Measurements from ENCODE around the gene EMILIN3.

EMILIN3 gene, protein sequence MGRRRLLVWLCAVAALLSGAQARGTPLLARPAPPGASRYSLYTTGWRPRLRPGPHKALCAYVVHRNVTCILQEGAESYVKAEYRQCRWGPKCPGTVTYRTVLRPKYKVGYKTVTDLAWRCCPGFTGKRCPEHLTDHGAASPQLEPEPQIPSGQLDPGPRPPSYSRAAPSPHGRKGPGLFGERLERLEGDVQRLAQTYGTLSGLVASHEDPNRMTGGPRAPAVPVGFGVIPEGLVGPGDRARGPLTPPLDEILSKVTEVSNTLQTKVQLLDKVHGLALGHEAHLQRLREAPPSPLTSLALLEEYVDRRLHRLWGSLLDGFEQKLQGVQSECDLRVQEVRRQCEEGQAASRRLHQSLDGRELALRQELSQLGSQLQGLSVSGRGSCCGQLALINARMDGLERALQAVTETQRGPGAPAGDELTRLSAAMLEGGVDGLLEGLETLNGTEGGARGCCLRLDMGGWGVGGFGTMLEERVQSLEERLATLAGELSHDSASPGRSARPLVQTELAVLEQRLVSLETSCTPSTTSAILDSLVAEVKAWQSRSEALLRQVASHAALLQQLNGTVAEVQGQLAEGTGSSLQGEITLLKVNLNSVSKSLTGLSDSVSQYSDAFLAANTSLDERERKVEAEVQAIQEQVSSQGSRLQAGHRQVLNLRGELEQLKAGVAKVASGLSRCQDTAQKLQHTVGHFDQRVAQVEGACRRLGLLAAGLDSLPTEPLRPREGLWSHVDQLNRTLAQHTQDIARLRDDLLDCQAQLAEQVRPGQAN

GRCh38 chr20:41366546-41367392, at the start of gene EMILIN3:
TSS of gene EMILIN3 (minus strand) at chr20:41366818. CDS start at chr20:41366634, 184 bp downstream.
- no peak for DNase-seq (ENCODE audit: low read depth in 2 of 2)

DNA sequence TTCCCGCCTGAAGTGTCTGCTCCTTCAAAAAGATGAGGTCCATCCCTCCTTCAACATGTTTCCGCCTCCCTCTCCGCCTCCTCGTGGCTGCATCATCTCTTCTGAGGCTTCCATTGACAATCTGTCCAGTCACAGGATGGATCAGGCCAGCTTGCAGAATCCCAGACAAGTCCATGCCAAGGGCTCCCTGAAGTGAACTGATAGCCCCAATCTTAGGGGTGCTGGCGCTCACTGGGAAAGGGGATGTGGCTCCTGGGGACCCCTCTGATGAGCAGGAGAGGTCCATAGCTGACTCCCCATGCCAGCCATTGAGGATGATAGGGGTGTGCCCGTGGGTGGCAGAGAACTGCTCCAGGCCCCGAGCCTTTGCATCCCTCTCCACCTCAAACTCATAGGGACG, 48.6 kb upstream of the EMILIN3 start:
- no peak for DNase-seq (ENCODE audit: low read depth in 2 of 2)

DNA sequence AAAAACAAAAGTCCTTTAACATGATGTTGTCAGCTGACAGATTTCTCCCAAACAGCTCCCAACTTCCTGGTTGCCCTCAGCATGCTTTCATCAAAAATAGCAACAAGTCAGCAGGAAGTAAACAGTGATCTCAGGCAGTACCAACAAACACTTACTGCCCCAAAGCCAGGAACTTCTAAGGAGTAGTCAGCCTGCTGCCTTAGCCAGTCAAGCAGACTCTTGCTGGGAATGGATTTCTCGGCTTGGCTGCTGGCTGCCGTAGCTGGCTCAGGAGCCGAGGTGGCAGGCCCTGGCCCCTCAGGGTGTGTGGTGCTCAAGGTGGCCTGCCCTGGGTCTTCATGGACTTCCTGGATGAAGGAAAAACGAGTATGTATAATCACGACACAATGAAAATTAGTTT, 46.6 kb upstream of the EMILIN3 start:
- no peak for DNase-seq (ENCODE audit: low read depth in 2 of 2)

DNA sequence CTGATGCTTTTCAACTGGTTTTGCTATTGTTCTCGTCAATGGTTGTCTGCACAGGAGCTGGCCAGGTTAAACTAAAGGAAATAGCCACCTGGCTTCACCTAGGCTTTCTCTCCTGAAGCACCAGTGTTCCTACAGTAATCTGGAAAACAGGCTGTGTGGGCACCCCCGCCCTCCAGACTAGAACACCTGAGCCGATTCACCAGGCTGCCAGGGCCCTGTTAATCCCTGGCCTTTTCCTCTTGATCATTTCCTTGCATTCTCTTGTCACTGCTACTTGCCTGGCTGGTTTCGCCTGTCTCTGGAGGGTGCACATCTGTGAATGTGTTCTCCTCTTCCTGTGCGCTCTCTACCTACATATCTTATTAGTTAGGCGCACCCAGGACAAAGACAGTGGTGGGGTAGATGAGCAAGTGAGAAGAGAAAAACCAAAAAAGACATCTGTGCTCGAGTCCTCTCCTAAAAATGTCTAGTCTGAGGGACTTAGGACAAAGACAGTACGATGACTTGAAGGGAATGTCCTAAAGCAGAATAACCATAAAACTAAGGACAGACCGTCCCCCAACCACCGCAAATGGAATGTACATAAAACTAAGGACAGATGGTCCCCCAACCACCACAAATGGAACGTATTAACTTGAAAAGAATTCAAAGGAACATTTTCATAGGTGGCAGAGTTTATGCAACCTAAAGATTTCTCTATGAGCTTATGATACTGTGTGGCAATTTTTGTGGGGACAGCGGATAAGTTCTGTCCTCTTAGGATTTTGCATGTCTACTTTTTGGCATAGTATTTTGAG, 45.9 kb upstream of the EMILIN3 start:
- no peak for DNase-seq (ENCODE audit: low read depth in 2 of 2)

DNA sequence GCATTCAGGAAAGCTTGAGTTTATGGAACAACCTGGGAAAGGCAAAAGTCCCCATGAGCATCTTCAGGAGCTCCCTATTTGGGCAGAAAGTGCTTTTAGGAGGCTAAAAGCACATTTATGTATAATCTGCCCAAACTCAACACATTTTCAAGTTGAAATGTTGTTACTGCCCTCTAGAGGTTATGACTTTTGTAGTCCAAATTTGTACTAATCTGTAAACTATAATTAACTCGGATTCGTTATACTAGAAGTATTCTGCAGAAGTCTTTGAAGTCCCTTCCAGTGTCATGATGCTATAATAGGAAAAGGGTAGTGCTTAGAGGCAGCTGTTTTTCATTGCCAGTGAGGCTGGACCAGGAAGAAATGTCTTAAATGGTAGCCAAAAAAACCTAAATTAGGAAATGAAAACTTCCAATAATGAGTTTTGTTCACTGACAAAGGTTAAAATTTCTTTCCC, 44.8 kb upstream of the EMILIN3 start:
- no peak for DNase-seq (ENCODE audit: low read depth in 2 of 2)

DNA sequence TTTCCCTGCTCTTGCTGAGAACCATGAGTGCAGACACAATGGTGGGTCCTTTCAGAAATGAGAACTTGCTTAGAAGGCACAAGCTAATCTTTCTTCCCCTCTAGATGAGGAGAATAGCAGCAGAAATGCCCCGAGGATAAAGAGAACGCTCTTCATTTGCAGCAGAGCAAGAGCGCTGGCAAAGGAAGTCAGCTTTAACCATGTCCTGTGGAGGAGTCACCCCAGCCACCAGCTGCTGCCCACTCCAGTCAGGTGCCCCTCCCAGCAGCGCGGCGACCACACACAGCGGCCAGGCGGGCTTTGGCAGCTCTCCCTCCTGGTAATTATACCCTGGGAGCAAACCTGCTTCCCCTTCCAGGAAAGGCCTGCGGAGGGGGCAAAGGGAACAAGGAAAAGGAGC, 42.4 kb upstream of the EMILIN3 start:
- no peak for DNase-seq (ENCODE audit: low read depth in 2 of 2)

DNA sequence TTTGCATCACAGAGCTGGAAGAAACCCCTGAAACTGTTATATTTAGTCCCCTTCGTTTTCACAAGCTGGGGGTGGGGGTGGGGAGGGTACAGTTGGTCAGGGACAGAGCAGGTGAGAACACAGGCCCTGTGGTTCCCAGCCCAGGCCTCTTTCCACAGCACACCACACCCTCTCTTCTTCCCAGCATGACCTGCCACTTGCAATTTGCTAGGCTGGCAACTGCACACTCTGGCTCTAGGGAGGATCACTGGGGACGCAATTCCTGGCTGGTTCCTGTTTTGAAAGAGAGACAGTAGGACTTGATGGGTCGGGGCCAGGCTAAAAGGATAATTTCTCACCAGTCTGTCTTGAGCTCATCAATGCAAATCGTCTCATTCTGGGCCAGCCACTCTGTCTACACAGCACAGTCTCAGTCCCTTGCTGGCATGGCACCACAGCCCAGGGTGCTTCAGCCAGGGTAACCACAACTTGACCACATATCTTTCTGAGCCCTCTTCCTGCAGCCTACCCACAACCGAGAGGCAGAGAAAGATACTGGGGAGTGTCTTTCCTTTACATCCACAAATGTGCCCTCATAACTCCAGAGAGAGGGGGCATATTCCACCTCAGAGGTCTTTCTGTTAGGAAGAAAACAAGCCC, 41.7 kb upstream of the EMILIN3 start:
- DNase-seq (ENCODE audit: low read depth in 2 of 2), result no peak

GRCh38 chr20:41407607-41408006, 41.0 kb upstream of the EMILIN3 start:
- no peak for DNase-seq (ENCODE audit: low read depth in 2 of 2)

DNA sequence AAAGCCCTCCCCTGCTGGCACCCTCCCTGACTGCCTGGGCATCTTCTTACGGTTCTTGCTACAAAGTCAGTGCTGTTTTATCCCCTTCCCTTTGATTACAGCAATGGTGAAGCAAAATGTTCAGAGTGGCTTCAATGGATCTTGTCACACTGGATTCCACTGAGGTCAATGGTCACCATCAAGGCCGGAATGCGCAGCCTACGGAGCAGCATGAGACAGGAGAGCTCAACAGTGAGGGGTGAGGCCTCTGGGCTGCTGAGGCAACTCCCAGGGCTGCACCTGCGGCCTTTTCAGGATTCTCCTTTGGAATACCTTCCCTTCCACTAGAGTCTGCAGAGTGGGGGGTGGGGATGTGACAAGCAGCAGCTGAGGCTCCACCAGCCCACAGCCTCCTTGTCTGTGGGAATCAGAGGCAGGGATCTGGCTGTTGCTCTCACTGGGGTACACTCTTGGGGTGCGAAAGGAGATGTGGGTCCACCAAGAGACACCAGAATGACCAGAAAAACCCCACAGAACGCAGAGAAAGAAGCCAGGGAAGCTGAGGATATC, 40.4 kb upstream of the EMILIN3 start:
- no peak for DNase-seq (ENCODE audit: low read depth in 2 of 2)

DNA sequence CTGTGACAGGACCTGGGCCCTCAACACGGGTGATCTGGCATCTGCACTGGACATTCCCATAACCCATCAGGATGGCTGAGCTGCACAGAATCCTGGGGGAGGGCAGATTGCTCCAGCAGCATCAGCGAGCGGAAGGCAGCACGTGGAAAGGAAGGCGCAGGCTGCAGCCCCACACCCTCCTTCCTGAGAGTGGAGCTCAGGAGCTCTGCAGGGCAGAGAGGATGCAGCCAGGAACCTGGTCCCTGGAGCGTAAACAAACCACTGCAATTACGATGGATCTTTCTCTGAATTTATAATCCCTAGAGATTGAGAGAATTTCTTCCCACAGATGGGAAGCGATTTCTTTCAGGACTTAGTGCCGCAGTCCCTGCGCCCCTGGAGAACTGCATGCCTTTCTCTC, 39.7 kb upstream of the EMILIN3 start:
- no peak for DNase-seq (ENCODE audit: low read depth in 2 of 2)

DNA sequence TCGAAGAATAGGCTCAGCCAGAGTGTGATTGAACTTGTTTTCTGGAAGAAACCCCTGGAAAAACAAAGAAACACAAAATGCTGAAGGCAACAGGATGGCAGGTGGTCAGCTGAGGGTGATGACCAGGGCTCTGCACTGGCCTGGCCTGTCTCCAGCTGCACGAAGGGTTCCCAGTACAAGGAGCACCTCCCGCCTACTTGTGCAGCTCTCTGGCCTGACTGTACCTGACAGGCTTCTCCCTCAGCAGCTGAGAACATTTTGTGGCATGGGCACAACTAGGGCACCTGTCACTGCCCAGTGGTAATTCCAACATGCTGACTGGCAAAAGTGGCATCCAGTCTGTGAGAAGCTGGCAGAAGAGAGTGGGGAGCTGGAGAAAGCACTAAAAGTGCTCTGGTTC, 38.8 kb upstream of the EMILIN3 start:
- no peak for DNase-seq (ENCODE audit: low read depth in 2 of 2)

DNA sequence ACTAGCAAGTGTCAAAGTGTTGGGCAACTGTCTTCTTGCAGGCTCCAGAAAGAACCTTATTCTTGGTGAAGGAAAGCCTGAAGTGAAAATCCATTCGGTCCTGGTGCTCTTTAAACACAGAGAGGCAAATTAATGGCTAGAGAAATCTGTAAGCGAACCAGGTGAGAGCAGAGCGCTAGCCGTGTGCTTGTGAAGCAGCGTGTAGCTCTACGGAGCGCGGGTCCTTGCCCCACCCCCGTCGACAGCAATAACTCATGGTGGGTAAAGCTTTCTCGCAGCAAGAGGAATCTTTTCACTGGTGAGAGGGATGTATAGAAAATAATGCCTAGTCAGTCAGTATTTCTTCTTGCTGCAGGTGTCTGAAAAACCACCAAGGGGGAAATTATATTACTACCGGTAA, 37.0 kb upstream of the EMILIN3 start:
- DNase-seq (ENCODE audit: low read depth in 2 of 2), result no peak

GRCh38 chr20:41398408-41398807, 31.8 kb upstream of the EMILIN3 start:
- no peak for DNase-seq (ENCODE audit: low read depth in 2 of 2)

- no peak for DNase-seq (ENCODE audit: low read depth in 2 of 2)
These were observed 29.3 kb upstream of the EMILIN3 start for GRCh38 chr20:41395667-41396664.

DNA sequence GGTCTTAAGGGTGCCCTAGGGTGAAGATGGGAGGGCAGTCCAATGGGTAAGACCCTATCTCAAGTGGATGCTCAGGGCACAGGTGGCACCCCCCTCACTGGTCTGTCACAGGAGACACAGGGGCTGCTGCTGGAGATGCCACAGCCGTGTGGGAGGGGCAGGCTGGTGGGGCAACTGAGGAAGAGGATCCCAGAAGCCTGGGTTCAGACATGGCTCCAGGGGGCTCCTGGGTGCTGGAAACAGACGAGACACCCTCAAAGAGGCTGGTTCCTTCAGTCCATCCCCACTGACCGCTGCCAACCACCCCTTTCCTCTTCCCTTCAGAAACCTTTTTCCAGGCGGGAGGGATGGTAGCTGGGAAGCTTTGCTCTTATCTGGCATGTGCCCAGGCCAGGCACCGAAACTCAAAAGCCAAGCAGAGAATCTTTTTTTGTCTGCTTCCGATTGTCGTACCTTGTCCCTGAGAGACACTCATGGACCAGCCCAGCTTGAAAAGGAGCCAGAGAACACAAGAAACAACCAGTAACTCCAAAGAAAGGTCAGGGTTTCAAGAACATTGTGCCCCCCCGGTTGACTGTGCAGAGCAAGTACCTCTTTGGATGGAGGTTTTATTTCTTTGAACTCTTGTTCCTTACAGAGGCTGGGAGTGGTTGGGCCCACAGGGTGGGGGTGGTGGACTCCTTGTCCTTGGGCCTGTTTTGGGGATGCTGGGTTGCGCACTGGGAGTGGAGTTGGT, 28.5 kb upstream of the EMILIN3 start:
- no peak for DNase-seq (ENCODE audit: low read depth in 2 of 2)

DNA sequence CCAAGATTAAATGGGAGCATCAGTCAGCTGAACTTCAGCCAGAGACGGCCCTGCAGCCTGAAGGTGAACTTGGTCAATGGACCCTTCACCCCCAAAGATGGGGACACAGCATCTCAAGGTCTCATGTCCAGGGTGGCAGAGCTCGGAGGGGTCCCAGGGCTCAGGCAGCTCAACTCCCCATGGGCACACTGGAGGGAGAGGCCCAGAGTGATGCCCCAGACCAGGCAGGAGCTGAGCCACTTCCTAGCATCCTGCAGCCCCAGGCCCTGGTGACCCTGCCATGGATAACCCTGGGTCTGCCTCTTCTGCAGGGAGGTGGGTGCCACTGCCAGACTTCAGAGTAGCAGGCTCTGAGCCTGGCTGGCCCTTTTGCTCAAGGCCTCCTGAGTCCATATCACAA, 27.5 kb upstream of the EMILIN3 start:
- DNase-seq (ENCODE audit: low read depth in 2 of 2), result no peak

DNA sequence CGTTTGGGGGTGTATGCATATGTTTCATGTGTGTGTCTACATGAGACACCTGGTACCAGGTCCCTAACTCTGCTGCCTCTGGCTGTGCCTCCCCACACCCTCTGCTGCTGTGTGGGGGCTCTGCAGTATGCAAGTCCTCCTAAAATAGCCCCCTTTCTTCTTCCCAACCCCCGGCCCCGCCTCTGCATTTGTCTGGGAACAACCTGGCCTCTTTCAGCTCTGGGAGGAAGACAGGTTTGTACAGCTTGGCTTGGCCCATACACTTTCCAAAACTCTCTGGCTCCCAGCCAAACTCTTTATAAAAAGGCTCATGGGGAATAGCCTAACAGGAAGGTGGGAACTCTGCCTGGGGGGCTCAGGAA, 27.1 kb upstream of the EMILIN3 start:
- DNase-seq (ENCODE audit: low read depth in 2 of 2), result no peak

DNA sequence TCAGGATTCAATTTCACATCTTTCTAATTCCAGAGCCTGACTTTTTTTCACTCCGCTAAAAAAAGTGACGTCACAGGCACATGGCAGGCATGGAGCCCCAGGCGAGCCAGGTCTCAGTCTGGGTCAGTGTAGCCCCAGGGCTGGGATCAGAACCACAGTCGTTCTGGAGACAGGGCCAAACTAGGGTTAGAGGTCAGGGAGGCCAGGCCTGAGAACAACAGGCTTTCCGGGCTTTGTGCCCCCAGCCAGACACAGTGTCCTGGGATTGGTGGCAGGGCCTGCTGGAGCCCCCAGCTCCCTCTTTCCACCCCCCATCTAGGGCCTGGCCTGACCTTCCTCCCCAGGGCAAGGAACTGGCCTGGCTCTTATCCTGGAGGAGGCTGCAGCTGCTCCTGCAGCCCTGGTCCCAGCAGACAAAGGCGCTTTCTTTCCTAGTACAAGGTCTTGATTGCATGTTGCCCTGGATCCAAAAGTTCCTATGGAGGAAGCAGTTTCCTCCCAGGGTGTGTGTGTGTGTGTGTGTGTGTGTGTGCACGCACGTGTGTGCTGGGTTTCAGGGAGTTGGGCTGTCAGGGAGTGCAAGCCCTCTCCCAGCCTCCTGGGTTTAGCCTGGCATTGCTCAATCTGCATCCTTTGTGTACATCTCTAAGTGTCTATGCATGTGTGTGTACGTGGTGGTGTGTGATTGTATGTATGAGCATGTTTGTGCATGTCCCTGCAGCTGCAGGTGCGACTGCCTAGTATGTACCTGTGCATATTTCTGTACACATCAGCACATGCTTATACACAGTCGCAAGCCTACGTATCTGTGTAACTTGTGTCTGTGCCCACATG, 26.5 kb upstream of the EMILIN3 start:
- no peak for DNase-seq (ENCODE audit: low read depth in 2 of 2)

Measured in stimulated activated CD8-positive, alpha-beta memory T cell treated with anti-CD3 and anti-CD28 coated beads, Interleukin-2, amount 100 ng/mL, for 1 hour (primary cell).